ENCODE data around the gene PCED1A. TPM values are rescaled to one million over a fixed set of nuclear protein-coding genes. Genes with fewer than 3 reads are reported as not detected.

The PCED1A gene
- total RNA-seq, 2 experiments from 2014 or later = 33.9 to 34.3 TPM

GRCh38 chr20:2872459-2873009 is 32.1 kb upstream of the PCED1A start:
- POLR2A ChIA-PET = interaction anchor here (0.6 to 2.2 kb wide), 16 partner anchors 8 to 653 kb away, joined by 3 to 10 read pairs (median 4); partner anchors contain the start of genes NOP56, PCED1A, SNRPB and VPS16
- peak; percentile 91 for DNase-seq
- intact Hi-C loops (cut with micrococcal nuclease) = no loop called here
- Mint-ChIP-seq H3K27ac (peak overlapping the region; percentile 94), H3K4me3 (peak overlapping the region; percentile 82), H3K36me3 (ENCODE audit: low read depth) (peaks cover 26% of the 10 kb centered on the region), H3K27me3 (no peaks in the 10 kb centered on the region), H3K9me3 (no peaks in the 10 kb centered on the region), H3K4me1 (ENCODE audit: low read depth) (peaks cover 56% of the 10 kb centered on the region)
- TF ChIP-seq, protein P1, sequence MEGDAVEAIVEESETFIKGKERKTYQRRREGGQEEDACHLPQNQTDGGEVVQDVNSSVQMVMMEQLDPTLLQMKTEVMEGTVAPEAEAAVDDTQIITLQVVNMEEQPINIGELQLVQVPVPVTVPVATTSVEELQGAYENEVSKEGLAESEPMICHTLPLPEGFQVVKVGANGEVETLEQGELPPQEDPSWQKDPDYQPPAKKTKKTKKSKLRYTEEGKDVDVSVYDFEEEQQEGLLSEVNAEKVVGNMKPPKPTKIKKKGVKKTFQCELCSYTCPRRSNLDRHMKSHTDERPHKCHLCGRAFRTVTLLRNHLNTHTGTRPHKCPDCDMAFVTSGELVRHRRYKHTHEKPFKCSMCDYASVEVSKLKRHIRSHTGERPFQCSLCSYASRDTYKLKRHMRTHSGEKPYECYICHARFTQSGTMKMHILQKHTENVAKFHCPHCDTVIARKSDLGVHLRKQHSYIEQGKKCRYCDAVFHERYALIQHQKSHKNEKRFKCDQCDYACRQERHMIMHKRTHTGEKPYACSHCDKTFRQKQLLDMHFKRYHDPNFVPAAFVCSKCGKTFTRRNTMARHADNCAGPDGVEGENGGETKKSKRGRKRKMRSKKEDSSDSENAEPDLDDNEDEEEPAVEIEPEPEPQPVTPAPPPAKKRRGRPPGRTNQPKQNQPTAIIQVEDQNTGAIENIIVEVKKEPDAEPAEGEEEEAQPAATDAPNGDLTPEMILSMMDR (IDR thresholded peaks at IDR 0.05) = peak; percentile 54
- ATAC-seq = peak; percentile 60
- CTCF ChIA-PET = interaction anchor here (1.0 kb wide), 3 partner anchors 20 to 56 kb away, joined by 3 read pairs; no protein-coding TSS in a partner anchor

DNA sequence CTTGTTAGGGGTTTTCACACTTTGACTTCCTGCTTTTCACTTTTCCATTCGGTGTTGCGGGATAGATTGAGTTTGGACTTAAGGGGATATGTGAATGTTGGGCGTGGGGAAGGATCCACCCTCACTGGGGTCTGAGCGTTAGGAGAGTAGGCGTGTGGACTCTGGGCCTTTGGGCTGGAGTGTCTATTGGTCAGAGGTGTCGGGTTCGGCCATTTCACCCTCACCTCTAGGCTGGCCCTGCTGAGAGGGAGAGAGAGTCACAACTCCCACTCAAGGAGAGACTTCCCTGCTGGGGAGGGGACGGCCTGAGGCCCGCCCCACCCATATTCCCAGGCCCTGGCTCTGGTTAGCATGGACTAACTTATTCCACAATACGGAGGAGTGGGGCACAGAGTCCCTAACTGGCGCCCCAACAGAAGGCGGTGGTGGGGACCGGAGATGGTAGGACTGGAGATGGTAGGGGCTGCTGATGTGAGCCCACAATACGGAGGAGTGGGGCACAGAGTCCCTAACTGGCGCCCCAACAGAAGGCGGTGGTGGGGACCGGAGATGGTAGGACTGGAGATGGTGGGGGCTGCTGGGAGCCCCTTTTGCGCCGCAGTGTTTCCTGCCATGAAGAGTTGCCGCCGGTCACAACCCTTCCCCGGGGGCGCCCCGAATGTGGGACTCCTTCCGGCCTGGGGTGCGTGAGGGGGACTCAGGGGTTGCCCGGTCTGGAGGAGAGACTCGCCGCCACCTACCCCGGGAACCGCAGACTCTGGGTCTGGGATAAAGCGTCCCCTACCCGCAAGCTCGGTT is 31.4 kb upstream of the PCED1A start:
- CTCF ChIA-PET = interaction anchor here (1.0 to 1.3 kb wide), 4 partner anchors 13 to 57 kb away, joined by 3 to 5 read pairs (median 3); no protein-coding TSS in a partner anchor
- Mint-ChIP-seq H3K9me3 (no peaks in the 10 kb centered on the region), H3K27ac (peak overlapping the region; percentile 94), H3K27me3 (no peaks in the 10 kb centered on the region), H3K36me3 (ENCODE audit: low read depth) (peaks cover 26% of the 10 kb centered on the region), H3K4me3 (peak overlapping the region; percentile 82), H3K4me1 (ENCODE audit: low read depth) (peaks cover 60% of the 10 kb centered on the region)
- POLR2A ChIA-PET = interaction anchor here (0.5 to 2.2 kb wide), 9 partner anchors 18 to 654 kb away, joined by 3 to 10 read pairs (median 3); partner anchors contain the start of genes NOP56, PCED1A and VPS16
- intact Hi-C loops (cut with micrococcal nuclease) = no loop called here
- TF ChIP-seq, protein P1 (IDR thresholded peaks at IDR 0.05) = no peak
- ATAC-seq = peak; percentile 29
- DNase-seq = peak; percentile 82

- Mint-ChIP-seq H3K4me1 (ENCODE audit: low read depth) (peaks cover 61% of the 10 kb centered on the region), H3K27me3 (no peaks in the 10 kb centered on the region), H3K4me3 (peak overlapping the region; percentile 56), H3K27ac (peak overlapping the region; percentile 81), H3K9me3 (no peaks in the 10 kb centered on the region), H3K36me3 (ENCODE audit: low read depth) (peaks cover 28% of the 10 kb centered on the region)
- TF ChIP-seq, protein P1 (IDR thresholded peaks at IDR 0.05) = no peak
- intact Hi-C loops (cut with micrococcal nuclease) = no loop called here
- CTCF ChIA-PET = interaction anchor here (1.0 to 1.3 kb wide), 2 partner anchors 12 to 18 kb away, joined by 3 to 5 read pairs; no protein-coding TSS in a partner anchor
- no peak for DNase-seq
- POLR2A ChIA-PET = interaction anchor here (0.7 to 1.6 kb wide), 5 partner anchors 25 to 143 kb away, joined by 3 to 6 read pairs (median 3); partner anchors contain the start of genes PCED1A and VPS16
- ATAC-seq = no peak
These were observed 30.6 kb upstream of the PCED1A start for GRCh38 chr20:2871111-2871465.

GRCh38 chr20:2869381-2869780 is 28.9 kb upstream of the PCED1A start:
- no peaks in the 10 kb centered on the region for H3K9me3 Mint-ChIP-seq
- H3K4me3 Mint-ChIP-seq = no peak overlapping the region
- ChIA-PET CTCF (no interaction called here), POLR2A (no interaction called here)
- intact Hi-C loops (cut with micrococcal nuclease) = loop anchor here (5.0 kb wide), 1 partner anchor 118 kb away; no protein-coding TSS in a partner anchor
- no peaks in the 10 kb centered on the region for H3K27me3 Mint-ChIP-seq
- H3K4me1 Mint-ChIP-seq (ENCODE audit: low read depth) = peaks cover 61% of the 10 kb centered on the region
- TF ChIP-seq, protein P1 (IDR thresholded peaks at IDR 0.05) = no peak
- ATAC-seq (no peak), DNase-seq (no peak)
- H3K27ac Mint-ChIP-seq = no peak overlapping the region
- peaks cover 25% of the 10 kb centered on the region for H3K36me3 Mint-ChIP-seq (ENCODE audit: low read depth)

All from activated CD8-positive, alpha-beta T cell treated with anti-CD3 and anti-CD28 coated beads for 36 hours (primary cell).